ENCODE data around the gene HS3ST5.

The HS3ST5 gene

DNA sequence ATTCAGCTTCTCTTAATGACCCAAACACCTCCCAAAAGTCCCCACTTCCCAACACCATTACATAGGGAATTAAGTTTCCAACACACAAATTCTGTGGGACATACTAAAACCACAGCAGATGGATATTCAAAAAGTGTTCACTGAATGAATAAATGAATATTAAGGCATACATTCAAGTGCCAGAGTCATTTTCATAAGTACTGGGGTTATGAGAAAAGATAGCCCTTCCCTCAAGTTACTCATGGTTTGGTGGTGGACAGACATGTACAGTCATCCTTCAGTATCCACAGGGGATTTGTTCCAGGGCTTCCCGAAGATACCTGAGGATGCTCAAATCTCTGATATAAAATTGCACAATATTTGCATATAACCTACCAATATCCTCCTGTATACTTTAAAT lies 50.4 kb downstream of the HS3ST5 start:
- no peak overlapping the region for H3K4me3 ChIP-seq (ENCODE audit: control insufficient read depth, low read depth, low read length)
- no peak for DNase-seq (ENCODE audit: low read depth)
- TF ChIP-seq, protein P1, sequence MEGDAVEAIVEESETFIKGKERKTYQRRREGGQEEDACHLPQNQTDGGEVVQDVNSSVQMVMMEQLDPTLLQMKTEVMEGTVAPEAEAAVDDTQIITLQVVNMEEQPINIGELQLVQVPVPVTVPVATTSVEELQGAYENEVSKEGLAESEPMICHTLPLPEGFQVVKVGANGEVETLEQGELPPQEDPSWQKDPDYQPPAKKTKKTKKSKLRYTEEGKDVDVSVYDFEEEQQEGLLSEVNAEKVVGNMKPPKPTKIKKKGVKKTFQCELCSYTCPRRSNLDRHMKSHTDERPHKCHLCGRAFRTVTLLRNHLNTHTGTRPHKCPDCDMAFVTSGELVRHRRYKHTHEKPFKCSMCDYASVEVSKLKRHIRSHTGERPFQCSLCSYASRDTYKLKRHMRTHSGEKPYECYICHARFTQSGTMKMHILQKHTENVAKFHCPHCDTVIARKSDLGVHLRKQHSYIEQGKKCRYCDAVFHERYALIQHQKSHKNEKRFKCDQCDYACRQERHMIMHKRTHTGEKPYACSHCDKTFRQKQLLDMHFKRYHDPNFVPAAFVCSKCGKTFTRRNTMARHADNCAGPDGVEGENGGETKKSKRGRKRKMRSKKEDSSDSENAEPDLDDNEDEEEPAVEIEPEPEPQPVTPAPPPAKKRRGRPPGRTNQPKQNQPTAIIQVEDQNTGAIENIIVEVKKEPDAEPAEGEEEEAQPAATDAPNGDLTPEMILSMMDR (IDR thresholded peaks at IDR 0.05; ENCODE audit: control insufficient read depth, insufficient read depth, low read depth, low read length, missing control alignments) = no peak

DNA sequence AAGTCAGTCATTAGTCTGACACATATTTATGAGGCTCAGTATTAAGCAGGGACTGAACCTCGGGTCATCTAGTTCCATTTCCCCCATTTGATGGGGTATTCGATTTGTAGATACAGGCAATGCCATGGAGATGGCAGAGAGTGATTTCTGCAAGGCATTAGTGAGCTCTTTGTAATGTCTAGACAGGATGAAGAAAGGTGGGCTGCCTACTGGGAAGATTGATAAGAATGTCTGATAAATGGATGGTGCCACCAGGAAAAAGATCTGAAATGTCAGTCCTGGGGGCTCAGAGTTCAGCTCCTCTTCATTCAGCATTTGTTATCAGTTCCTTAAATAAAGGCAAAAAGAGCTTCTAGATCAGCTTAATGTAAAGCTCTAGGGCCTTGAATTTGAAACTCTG lies 51.4 kb downstream of the HS3ST5 start:
- H3K4me3 ChIP-seq (ENCODE audit: control insufficient read depth, low read depth, low read length) = no peak overlapping the region
- TF ChIP-seq, protein P1 (IDR thresholded peaks at IDR 0.05; ENCODE audit: control insufficient read depth, insufficient read depth, low read depth, low read length, missing control alignments) = no peak
- DNase-seq (ENCODE audit: low read depth) = no peak

DNA sequence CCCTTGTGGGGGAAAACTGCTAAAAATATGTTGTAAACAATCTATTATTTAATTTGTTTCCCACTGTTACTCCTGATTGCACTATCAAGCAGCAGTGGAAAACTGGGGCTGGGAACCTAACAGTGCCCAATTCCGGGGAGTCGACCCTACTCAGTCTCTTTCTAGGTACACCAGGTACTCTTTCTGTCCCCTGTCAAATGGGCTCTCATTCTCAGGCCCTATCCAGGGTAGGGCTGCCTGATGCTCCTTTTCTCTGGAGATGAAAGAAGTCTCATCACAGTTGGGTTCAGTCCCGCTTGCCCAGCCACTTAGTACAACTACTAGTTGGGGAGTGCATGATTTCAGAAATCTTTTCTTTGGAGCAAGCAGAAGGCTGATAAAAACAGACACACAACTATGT lies 52.0 kb downstream of the HS3ST5 start:
- TF ChIP-seq, protein P1 (IDR thresholded peaks at IDR 0.05; ENCODE audit: control insufficient read depth, insufficient read depth, low read depth, low read length, missing control alignments) = no peak
- no peak for DNase-seq (ENCODE audit: low read depth)
- no peak overlapping the region for H3K4me3 ChIP-seq (ENCODE audit: control insufficient read depth, low read depth, low read length)

DNA sequence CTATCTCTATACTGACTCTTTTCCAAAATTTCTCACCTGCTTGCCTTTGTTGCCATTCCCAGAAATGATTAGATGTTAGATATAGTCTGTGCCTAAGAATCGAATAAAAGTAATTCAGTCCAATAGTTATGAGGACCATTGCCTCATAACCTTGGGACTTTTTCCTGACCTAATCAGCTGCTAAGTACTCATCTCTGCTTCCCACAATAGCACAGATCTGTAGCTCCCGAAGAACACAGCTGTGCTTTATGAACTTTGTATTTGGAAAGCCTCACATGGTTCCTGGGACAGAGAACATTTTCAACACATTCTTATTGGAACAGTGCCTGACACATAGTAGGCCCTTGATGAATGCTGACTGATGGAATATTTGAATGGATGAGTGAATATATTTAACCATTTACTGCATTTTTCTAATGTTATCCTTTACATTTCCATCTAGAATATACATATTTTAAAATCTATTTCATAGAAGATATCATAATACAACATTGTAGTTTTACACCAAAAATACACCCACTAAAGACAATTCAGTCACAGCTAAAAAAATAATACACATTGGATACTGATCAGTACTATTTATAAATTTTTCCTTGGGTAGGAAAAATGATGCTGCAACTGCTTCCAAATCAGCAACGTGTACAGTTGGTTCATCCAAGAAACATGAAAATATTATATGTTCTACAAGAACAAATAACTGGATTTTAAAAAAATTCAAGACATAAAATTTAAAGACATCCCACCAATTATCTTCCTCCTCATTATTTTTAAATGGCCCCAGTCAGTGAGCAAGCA lies 53.9 kb downstream of the HS3ST5 start:
- H3K4me3 ChIP-seq (ENCODE audit: control insufficient read depth, low read depth, low read length) = no peak overlapping the region
- DNase-seq (ENCODE audit: low read depth) = no peak
- TF ChIP-seq, protein P1 (IDR thresholded peaks at IDR 0.05; ENCODE audit: control insufficient read depth, insufficient read depth, low read depth, low read length, missing control alignments) = no peak

DNA sequence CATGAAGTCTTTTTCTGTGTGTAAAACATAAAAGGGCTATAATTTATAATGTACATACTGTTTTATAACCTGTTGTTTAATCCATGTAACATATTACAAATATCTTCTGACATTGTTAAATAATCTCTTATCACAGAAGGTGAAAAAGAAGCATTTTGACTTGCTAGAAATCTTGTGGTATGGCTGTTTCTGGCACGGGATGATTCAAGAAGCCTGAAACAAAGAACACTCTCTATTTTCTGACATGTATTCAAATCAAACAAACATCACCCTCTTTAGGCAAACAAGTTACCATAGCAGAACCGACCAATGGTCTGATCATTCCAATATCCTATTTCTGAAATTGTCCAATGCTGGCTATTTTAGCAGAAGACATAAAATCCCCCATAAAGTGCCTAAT lies 55.4 kb downstream of the HS3ST5 start:
- TF ChIP-seq, protein P1 (IDR thresholded peaks at IDR 0.05; ENCODE audit: control insufficient read depth, insufficient read depth, low read depth, low read length, missing control alignments) = no peak
- no peak for DNase-seq (ENCODE audit: low read depth)
- H3K4me3 ChIP-seq (ENCODE audit: control insufficient read depth, low read depth, low read length) = no peak overlapping the region

DNA sequence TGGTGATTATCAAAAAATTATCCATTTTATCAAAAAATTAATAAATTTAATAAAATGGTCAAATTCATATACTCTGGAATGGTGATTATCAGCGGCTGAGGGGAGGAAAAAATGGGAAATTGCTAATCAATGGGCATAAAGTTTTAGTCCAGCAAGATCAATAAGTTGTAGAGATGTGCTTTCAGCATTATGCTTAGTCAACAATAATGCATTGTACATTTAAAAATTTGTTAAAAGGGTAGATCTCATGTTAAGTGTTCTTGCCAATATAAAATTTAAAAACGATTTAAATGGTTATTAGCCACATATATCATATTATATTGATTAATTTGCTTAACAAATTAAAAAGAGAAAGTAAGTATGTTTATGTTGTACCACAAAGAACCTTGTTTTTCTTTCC lies 56.6 kb downstream of the HS3ST5 start:
- TF ChIP-seq, protein P1 (IDR thresholded peaks at IDR 0.05; ENCODE audit: control insufficient read depth, insufficient read depth, low read depth, low read length, missing control alignments) = no peak
- H3K4me3 ChIP-seq (ENCODE audit: control insufficient read depth, low read depth, low read length) = no peak overlapping the region
- DNase-seq (ENCODE audit: low read depth) = no peak

Measured in AG09309 (cell line).